HL-60/S4 (cell line): ENCODE measurements around the gene RPL18.
"Not testable (repeated sequence)": the region's sequence is repeated elsewhere in the genome, so short reads cannot be mapped to it uniquely, and the experiment has no call there.

Experiments used
- in situ Hi-C: fragments of 300-500 bp; cut with MboI; formaldehyde crosslinking; loops from 2 replicates; pipeline ENCODE4 v1.14.3; 2022; ENCODE audit warnings: low sequenced_read_pairs

RPL18 gene

GRCh38 chr19:48644839-48645619, 26.1 kb upstream of the RPL18 start:
- in situ Hi-C loops = loop anchor here (10.0 kb wide), 1 partner anchor 190 kb away; the partner anchor contains the start of gene HSD17B14

- in situ Hi-C loops = loop anchor here (10.0 kb wide), 1 partner anchor 190 kb away; the partner anchor contains the start of gene HSD17B14
Measured at GRCh38 chr19:48644355-48644754, 25.4 kb upstream of the RPL18 start.

- in situ Hi-C loops = loop anchor here (10.0 kb wide), 1 partner anchor 192 kb away; the partner anchor contains the start of gene HSD17B14
Measured at GRCh38 chr19:48642862-48643261, 23.9 kb upstream of the RPL18 start.

- in situ Hi-C loops = loop anchor here (10.0 kb wide), 1 partner anchor 193 kb away; the partner anchor contains the start of gene HSD17B14
Measured at GRCh38 chr19:48641850-48642249, 22.9 kb upstream of the RPL18 start.

- in situ Hi-C loops = loop anchor here (10.0 kb wide), 1 partner anchor 195 kb away; the partner anchor contains the start of gene HSD17B14
Measured at GRCh38 chr19:48639483-48640375, 20.8 kb upstream of the RPL18 start.

DNA sequence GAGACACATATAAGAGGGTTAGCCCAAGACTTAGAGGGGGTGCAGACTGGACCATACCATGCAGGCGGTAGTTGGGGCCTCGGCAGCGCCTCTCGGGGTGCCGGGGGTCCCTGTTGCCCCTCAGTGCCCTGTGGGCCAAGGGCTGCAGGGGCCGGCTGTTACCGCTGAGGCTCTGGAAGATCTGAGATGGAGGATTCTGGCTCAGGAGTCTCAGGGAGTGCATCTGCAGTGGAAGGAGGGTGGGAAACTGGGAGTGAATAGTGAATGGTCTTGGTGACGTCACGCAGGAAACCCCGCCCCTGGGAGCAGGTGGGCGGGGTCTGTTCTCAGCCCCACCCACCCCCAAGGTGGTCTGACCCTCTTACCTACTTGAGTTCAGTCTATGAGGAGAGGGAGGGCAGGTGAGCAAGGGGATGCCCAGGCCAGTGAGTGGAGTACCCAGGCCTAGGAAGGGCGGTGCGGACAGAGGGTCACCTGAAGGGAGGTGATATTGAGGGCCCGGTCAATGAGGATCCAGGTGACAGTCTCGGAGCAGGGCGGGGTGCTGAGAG, 19.9 kb upstream of the RPL18 start:
- in situ Hi-C loops = no loop called here

DNA sequence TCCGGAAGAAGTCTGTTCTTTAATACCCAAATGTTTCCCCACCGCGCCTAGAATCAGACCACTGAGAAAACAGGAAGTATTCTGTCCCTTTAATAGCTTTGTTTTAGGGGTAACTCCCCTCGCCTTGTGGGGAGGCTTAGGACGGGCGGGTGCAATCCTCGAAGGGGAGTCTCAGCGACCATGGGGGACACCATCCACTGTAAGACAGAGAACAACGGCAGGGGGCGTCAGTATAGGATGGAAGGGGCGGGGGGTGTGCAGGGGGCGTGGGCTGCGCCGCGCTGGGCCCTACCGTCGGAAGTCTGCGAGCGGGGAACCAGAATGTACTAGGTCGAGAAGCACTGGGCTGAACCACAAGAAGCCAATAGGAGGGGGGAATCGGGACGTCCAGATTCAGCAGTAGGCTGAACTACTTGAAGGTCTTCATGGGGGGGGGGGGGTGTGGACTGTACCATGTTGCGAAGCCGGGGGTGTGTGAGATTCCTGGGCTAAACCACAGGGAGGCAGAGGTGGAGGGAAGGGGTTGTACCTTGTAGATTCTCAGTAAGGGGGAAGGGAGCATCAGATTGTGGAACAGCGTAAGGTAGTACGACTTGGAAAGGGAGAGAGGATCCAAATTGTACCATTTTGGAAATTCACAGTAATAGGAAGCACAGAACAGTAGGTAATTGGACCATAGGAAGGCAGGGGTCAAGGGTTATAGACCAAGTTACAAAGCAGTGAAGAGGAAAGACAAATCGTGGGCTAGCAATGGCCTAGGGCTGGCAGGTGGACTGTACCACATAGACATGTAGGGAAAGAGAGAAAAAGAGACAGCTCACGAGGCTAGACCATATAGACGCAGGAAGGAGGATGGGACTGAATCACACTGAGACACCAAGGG, 19.2 kb upstream of the RPL18 start:
- in situ Hi-C loops = no loop called here

- in situ Hi-C loops = no loop called here
Measured at GRCh38 chr19:48637449-48637947, 18.5 kb upstream of the RPL18 start.

GRCh38 chr19:48636859-48637448, 18.0 kb upstream of the RPL18 start, which contains the start of gene DBP:
Gene DBP, minus strand, starts transcription at chr19:48637379. Its CDS starts 385 bp downstream, at chr19:48636994.
- in situ Hi-C loops = no loop called here

- in situ Hi-C loops = no loop called here
Measured at GRCh38 chr19:48635966-48636858, 17.2 kb upstream of the RPL18 start.

GRCh38 chr19:48635263-48635965, 16.4 kb upstream of the RPL18 start:
- in situ Hi-C loops = no loop called here

DNA sequence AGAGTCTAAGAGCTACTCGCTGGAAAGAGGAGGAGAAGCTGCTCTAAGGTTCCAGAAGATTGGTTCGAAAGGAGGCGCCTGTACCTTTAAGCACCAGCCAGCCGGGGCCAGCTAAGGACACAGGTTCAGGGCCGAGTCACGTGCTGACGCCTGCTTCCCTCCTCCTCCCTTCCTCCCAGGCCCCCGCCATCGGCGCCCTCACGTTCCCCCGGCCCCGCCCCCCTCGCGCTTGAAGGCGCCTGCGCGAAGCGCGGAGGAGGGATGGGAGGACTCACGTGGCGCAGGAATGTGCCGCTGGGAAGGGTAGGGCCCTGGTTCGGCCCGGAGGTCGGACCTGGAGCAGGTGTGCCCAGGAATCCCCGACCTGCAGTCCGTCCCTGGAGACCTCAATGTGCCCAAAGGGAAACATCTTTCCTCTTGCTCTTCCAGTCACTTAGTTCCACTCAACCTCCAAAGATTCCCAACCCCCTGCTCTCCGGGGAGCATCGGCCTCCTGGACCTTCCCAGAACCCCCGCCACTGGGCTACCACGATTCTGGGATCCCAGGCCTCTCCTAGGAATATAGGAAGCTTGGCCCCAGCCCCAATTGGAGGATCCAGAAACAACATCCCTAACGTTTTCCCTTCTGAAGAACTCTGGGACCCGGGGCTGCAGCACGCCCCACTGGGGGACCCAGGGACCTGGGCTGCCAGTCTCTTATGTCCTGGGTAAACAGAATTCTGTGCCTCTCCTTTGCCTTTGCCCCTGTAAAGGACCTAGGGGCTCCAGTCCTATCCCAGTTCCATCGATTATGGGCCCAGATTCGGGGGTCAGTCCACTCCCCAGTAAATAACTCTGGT, 15.7 kb upstream of the RPL18 start:
- in situ Hi-C loops = no loop called here

- in situ Hi-C loops = no loop called here
Measured at GRCh38 chr19:48634036-48634342, 15.0 kb upstream of the RPL18 start.

DNA sequence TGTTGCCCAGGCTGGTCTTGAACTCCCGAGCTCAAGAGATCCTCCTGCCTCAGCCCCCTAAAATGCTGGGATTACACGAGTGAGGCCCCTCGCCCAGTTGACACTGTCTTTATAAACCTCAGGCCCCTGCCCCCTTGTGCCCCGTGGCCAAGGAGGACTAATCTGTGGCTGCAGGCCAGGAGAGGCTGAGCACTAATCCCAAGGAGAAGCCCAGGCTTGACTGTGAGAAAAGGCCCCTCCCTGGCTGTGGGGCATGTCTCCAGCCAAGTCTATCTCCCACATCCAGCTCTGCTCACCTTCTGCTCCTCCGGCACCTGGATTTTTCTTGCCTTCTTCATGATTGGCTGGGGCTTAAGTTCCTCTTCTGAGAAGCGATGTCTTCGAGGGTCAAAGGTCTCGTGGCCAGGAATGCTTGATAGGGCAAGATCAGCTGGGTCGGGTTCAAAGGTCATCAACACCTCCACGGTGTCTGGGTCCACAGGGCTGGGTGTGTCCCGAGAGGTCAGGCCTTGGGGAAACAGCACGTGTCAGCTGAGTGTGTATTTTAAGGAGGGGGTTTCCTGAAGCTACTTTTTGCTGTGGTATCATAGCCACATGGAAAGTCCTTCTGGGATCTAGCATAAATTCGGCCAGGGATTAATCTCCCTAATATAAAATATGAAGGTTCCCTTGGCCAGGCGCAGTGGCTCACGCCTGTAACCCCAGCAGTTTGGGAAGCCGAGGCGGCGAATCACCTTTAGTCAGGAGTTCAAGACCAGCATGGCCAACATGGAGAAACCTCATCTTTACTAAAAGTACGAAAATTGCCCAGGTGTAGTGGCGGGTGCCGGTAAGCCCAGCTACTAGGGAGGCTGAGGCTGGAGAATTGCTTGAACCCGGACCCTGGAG, 14.4 kb upstream of the RPL18 start:
- in situ Hi-C loops = no loop called here

DNA sequence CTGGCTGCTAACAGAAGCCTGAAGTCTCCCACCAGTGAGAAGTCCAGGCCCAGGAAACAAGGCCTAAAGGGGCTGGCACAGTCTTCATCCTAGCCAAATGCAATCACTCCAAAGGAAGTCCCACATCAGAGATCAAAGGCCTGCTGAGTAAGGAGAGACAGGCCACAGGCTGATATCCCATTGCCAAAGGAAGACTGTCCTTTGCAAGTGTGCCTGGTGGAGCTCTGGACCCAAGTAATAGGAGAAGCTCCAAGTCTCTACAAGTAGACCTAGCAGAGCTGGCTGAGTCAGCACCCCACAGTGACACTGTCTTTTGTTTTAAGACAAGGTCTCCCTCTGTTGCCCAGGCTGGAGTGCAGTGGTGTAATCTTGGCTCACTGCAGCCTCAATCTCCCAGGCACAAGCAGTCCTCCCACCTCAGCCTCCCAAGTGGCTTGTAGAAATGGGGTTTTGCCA, 13.7 kb upstream of the RPL18 start:
- in situ Hi-C loops = no loop called here

DNA sequence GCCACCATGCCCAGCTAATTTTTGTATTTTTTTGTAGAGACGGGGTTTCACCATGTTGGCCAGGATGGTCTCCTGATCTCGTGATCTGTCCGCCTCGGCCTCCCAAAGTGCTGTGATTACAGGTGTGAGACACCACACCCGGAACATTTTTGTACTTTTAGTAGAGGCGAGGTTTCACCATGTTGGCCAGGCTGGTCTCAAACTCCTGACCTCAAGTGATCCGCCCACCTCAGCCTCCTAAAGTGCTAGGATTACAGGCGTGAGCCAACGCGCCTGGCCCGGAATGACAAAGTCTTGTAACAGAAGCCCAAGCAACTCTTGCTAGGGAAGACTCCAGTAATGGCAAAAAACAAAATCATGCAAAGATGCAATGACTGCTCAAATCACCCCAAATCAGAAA, 13.3 kb upstream of the RPL18 start:
- in situ Hi-C loops = not testable (repeated sequence)
